Ishikawa (cell line): ENCODE measurements around the gene RPL27A.

Source experiments
- CEBPB ChIP-seq: IDR thresholded peaks from 2 replicates; pipeline ENCODE4 v1.6.1; 2012
- CREB1 ChIP-seq: IDR thresholded peaks from 2 replicates; pipeline ENCODE4 v1.6.1; 2012; ENCODE audit warnings: low read depth
- EP300 ChIP-seq: IDR thresholded peaks from 2 replicates; pipeline ENCODE4 v1.6.1; 2012; ENCODE audit warnings: borderline replicate concordance
- MAX ChIP-seq: IDR thresholded peaks from 2 replicates; pipeline ENCODE4 v1.6.1; 2012
- RAD21 ChIP-seq: IDR thresholded peaks from 2 replicates; pipeline ENCODE4 v1.6.1; 2012; ENCODE audit warnings: low read depth
- REST ChIP-seq: IDR thresholded peaks from 2 replicates; pipeline ENCODE4 v1.6.1; 2012; ENCODE audit warnings: low read depth, mild to moderate bottlenecking
- TCF12 ChIP-seq: IDR thresholded peaks from 2 replicates; pipeline ENCODE4 v1.6.1; 2012; ENCODE audit warnings: low read depth
- USF1 ChIP-seq: IDR thresholded peaks from 2 replicates; pipeline ENCODE4 v1.6.1; 2012
- YY1 ChIP-seq: IDR thresholded peaks from 2 replicates; pipeline ENCODE4 v1.6.1; 2012; ENCODE audit warnings: low read depth

- TF ChIP-seq MAX (no peak), RAD21 (no peak), CEBPB (no peak), USF1 (no peak), EP300 (no peak), YY1 (no peak), CREB1 (no peak), REST (no peak), TCF12 (no peak)
Observed at GRCh38 chr11:8698917-8699441, 16.4 kb downstream of the RPL27A start.
